ENCODE results near the gene SLCO3A1.

Gene SLCO3A1

DNA sequence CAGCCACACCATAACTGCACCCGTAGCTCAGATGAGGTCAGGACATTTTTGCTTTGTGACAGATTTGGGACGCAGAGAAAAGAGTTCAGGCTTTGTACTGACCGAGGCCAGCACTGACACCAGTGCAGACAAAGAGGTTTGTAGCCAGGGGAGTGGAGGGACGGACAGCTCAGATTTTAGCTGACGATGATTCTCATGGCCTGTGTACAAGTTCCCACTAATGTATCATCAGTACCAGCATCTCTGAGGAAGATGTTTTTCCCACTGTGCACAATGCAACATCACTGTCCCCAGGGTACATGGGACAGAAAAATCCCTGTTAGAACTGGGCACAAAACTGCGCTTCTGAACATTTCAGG, 112.7 kb downstream of the SLCO3A1 start:
- no peak for DNase-seq (ENCODE audit: low spot score)

DNA sequence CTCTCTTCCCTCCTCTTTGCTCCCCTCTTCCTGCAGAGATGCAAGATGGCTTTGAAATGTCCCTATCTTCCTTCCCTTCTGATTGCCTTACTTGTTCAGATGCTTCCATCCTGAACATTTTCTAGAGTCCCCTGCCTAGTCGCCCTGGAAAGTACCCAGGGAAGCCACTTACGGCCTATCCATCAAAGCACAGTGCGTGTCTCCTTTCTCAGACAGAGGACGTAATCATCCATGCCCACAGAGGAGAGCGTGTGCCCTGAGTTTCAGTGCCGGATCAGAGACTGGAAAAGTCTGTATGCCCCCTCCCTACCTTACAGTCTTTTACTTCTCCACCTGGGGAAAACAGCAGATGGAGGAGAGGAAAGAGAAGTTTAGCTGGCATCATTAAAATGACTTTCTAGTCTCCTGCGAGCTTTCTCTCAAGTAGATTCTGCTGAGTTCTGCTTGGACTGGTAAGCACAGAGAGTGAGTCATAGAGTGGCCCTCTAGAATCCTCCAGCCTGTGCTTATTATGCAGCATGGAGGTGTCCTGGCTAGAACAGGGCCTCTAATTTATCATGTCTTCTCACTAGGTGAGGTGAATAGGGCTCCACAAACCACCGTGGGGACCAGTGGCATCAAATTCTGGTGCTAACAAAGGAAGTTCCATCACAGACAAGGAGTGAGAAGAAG, 114.6 kb downstream of the SLCO3A1 start:
- no peak for DNase-seq (ENCODE audit: low spot score)

DNA sequence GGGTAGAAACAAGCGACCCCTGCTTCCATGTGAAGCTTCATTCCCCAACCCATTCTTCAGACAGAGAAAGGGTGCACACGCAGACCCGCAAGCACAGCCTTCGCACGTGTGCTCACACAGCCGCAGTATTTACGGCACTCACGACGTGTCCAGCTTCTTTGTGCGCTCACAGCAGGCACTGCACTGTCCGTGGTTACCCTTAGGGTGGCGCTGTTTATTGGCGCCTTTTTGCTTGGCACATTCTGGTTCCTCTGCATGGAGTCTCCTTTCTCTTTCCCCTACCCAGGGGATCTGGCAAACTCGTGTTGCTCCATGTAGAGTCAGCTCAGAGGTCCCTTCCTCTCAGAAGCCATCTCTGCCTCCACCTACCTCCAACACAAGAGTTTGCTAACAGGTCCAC, 115.1 kb downstream of the SLCO3A1 start:
- no peak for DNase-seq (ENCODE audit: low spot score)

DNA sequence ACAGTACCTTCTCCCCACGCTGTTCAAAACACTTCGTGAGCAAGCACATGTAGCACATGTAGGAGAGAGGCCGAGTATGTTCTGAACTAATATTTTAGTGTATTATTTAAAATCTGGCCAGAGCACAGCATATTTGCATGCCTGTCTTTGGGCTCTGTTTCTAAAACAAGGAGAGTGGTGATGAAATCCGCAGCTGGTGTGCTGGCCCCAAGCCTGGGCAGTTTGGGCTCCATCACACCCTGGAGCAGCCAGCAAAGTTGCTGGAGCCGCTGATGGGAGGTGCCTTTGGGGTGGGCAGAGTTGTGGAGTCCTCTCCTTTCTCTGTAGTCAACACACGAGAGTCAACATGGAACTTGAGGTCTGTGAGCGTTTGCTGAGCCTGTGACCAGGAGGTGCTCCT, 116.6 kb downstream of the SLCO3A1 start:
- no peak for DNase-seq (ENCODE audit: low spot score)

DNA sequence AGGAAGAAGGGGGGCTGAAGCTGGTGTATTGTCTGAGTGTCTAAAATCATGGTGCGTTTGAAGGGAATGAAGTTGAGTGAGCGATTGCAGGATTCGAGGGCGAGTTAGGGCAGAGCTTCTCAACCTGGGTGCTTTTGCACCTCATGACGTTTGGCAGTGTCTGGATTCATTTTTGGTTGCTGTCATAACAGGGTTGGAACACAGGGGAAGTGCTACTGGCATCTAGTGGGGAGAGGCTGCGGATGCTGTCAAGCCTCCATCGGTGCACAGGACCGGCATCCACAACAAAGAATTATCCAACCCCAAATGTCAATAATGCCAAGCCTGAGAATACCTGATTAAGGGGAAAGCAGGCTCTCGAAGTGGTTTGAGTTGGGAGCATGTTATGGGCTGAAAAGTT, 120.0 kb downstream of the SLCO3A1 start:
- no peak for DNase-seq (ENCODE audit: low spot score)

DNA sequence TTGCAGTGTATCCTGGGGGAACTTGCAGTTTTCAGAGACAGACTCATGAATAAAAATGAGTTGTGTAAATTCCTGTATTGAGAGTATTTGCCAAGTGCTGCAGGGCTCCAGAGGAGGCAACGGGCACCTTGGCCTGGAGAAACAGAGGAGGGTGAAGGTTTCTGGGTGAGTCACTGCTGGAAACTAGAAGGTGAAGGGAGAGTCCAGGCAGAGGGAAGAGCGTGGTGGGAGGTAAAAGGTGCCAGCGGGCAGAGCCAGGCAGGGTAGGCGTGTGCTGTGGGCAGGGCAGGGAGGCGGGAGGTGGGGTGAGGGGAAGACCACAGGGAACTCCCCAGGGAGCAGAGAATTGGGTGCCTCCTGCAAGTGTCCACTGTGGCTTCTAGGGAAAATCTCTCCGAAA, 120.8 kb downstream of the SLCO3A1 start:
- no peak for DNase-seq (ENCODE audit: low spot score)

DNA sequence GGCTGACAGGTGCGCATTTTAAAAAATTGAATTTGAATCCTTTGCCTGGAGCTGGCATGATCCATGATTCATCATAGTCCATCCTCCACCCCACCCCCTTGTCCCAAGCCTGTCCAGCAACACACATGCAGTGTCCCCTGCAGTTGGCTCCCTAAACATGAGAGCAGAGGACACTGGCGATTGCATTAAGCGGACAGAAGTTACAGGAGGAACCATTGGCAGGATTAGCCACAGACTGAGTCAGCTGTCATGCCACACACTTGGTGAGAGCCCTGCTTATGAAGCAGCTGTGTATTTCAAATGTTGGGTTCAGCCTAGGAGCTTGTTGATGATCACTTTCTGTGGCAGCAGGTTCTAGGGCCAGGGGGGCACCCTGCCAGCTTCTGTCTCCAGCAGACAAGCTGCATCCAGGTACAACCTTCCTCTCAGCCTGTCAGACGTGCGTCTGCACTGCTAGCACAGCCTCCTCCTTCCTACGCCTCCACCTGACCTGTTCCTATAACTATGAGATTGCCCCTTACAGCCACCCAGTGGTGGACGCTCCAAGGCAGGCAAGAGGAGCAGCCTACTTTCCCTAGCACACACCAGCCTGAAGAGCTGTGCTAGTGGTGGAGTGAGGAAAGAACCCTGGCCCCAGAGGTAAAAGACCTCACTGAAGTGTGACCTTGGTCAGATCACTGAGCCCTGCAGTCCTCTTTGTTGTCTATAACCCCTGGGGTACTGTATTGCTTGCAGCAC, 121.9 kb downstream of the SLCO3A1 start:
- DNase-seq (ENCODE audit: low spot score) = no peak

DNA sequence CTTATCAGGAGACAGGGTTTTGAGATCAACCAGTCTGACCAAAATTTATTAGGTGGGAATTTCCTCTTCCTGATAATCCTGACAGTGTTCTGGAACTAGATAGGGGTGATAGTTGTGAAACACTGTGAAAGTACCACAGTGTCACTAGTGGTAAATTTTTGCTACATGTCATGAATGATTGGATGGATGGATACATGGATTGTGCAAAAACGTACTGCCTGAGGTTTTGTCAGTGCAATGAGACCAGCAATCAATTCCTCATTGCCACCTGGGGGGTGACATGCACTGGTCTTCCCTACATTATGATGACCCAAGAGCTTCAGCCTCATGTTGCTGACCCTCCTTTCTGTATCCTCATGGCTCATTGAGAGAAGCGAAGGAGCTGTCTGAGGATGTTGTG, 123.5 kb downstream of the SLCO3A1 start:
- DNase-seq (ENCODE audit: low spot score) = no peak

DNA sequence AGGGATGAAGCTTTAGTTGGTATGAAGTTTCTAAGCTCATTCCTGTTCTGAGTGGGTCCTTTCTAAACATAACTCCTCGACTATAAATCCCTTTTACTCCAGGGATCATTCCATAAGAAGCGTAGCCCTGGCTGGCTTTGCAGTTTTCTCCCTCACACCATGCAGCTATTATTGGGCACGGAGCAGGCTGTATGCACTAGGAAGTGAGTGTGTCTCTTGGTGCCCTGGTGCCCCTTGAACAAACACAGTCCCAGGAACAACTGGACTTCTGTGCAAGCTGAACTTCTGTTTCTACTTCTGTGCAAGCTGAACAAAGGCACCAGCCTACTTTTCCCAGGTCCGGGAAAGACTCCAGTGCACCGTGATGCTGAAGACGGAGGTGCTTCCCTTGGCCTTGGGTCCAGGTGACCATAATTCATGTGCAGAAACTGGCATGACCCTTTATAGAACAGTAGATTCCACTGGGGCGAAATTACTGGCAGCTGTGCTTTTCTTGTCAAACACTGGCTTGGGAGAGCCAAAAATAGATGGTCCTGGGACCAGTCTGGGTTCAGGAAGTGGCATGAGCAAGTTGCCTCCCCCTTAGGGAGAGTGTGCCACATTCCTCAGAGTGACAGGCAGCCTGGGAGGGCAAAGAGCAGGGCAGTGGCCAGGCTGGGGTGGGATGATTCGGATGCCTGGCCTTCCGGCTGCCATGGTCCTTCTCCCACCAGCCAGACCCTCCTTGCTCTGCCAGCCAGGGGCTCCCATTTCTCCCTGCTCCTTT, 127.2 kb downstream of the SLCO3A1 start:
- no peak for DNase-seq (ENCODE audit: low spot score)

DNA sequence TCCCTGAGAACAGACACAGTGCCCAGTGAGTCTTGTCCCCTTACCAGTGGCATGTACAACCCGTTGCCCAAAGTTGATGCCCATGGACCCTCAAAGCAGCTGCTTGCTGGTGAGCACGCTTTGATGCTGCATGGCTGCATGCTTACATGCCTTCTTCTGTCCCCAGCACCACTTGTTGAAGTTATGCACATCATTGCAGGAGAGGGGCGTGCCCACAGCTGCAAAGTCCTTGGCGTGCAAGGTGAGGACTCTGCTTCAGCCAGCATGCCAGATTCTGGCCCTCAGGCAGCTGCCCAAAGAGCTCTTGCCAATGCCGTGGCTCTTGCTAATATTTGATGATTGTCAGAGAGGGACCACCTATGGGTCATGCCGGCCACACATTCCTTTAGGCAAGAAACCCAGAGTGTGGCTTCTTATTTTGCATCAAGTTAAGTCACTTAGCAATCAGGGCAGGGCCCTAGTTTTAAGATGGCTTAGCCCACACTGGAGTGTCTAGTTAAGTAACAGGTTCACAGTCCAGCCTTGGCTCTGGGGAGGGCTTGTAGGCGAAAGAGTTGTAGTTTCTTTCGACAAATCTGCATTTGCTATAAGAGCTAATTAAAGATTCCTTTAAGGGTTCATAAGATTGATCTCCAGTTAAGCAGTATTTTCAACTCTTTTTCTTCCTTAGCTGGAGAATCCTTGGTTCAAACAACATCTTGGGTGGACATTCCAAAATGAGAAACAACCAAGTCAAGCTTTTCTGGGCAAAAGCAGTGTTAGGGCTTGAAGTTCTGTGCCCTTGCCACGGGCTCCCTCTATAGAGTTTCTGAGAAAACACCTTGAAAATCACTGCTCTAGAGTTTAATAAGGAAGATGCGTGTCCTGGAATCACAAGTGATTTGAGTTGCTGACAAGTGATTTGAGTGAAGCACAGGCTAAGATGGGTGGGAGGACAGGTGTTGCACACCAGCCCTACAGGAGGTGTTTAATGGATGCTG, 128.6 kb downstream of the SLCO3A1 start:
- DNase-seq (ENCODE audit: low spot score) = no peak

DNA sequence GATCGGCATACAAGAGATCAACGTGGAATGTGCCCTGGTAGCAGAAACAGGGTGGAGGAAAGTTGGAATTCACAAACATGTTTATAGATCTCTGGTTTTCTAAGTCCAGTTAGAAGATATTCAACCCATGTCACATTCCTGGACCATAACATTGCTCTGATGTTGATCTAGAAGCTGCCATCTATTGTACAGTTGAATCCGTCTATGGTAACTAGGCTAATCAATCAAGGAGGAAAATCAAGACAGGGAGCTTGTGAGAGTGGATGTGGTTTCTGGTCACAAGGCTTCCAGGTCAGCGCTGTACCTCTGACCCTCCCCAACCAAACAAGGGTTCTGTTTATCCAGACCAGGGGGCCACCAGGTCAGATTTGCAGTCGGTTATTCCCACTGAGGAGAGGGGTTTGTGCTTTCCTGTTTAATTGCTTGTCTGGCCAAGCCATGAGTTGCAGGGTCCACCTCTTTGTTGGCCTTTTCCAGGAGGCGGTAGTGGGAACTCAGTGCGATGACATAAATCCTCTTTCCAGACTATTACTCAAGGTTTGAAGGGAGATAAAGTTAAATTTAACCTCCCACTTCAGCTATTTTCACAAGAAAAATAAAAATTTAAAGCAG, 130.3 kb downstream of the SLCO3A1 start:
- no peak for DNase-seq (ENCODE audit: low spot score)

DNA sequence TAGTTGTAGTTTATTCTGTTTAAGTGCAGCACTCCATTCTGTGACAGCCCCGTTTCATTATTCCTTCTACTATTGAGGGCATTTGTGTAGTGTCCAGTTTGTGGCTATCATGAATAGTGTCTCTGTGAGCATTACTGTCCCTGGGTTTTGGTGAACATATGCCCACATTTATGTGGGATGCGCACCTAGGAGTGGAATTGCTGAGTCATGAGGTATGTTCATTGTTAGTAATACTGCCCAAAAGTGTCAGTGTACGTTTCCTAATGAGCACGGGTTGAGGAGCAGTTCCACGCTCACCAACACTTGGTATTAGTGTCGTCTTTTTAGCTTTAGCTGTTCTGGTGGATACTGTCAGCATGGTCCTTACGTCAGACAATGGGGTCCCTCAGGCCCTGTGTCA, 131.8 kb downstream of the SLCO3A1 start:
- no peak for DNase-seq (ENCODE audit: low spot score)

DNA sequence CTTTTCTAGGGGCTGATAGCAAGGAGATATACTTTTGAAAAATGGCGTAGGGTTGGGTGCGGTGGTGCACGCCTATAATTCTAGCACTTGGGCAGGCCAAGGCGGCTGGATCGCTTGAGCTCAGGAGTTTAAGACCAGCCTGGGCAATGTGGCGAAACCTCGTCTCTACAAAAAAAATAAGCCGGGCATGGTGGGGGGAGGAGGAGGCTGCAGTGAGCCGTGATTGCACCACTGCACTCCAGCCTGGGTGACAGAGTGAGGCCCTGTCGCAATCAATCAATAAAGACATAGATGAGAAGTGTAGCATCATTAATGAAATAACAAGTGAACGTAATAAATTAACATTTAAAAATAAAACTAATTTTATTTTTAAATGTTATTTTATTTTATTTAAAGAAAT, 134.6 kb downstream of the SLCO3A1 start:
- DNase-seq (ENCODE audit: low spot score) = no peak

DNA sequence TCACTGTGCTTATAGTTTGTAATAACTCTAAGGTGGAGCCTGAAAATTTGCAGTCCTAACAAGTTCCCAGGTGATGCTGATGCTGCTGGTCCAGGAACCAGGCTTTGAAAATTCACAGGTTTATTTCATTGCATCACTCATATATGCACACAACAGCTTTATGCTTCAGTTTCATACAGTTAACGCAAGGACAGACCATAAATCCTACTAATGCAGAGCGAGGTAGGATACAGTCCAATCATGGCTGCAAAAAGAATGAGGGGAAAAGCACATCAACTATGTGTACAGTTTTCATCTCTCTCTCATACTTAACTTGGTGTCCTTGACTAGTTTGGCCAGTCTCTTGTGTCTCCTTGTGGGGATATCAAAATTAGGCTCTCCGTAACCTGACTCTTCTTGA, 135.1 kb downstream of the SLCO3A1 start:
- DNase-seq (ENCODE audit: low spot score) = no peak

DNA sequence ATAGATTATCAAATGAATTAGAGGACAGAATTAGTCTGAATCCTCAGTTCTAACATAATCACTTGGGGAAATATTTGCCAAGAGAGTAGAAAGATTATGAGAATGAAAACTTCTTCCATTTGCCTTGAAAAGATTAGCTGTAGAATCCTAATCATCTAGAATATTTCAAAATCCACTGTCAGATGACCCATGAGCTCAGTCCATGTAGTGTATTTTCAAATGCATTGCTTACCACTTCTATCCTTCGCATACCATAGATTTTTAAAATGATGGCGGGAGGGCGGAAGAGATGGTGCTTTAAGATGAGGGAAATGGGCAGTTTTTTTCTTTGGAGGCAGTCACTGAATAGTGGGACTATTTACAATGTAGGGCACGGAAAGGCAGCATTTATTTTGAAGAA, 136.3 kb downstream of the SLCO3A1 start:
- no peak for DNase-seq (ENCODE audit: low spot score)

DNA sequence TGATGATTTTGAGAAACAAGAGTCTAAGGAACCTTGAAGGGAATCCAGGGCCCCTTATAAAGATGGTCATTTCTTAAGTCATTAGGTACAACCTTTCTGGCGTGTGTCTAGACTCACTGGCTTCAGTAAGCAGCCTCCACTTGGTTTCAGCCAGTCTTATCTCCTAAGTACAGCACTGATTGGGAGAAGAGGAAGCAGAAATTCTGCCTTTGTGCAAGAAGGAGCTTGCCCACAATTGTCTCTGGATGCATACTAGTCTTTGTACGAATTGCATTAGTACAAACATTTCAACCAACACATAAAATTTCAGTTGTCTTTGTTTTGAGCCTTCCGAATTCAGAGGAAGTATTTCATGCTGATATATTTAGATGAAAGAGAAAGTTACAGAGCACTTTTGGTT, 139.4 kb downstream of the SLCO3A1 start:
- no peak for DNase-seq (ENCODE audit: low spot score)

DNA sequence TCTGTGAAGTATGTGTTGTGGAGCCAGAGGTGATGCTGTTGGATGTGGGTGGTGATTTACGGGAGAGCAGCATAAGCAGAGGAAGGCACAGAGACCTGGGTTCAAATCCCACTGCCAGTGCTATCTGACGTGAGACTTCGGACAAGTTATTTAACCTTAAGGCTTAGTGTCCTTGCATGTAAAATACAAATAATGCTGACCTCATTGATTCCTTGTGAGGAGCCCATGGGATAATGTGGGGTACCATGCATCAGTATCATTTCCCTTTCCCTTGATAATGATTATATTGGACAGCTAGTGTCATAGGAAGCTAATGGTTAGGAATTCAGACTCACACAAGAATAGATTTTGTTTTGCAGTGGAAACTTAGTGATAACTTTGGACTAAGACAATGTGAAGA, 141.6 kb downstream of the SLCO3A1 start:
- no peak for DNase-seq (ENCODE audit: low spot score)

DNA sequence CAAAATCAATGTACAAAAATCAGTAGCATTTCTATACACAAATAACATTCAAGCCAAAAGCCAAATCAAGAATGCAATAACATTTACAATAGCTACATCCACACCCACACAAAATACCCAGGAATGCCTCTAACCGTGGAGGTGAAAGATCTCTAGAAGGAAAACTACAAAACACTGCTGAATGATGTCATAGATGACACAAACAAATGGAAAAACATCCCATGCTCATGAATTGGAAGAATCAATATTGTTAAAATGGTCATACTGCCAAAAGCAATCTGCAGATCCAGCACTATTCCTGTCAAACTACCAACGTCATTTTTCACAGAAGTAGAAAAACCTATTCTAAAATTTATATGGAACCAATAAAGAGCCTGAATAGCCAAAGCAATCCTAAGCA, 143.7 kb downstream of the SLCO3A1 start:
- DNase-seq (ENCODE audit: low spot score) = no peak

DNA sequence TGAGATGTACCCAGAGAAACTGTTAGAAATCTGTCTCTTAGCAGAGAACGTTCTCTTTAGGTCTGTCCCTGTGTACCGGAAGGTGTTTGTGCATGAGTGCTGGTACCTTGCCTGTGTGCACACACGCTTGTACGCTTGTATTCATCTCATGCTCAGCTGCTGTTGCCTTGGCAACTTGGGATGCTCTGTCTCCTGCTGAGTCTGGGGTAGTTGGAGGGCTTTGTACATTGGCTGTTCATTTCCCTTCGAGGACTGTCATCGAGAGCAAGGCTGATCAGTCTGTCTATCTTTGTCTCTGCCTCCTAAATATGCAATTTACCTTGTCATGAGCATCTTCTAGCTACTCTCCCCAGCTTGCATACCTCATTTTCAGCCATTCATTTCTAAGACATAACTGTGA, 147.2 kb downstream of the SLCO3A1 start:
- DNase-seq (ENCODE audit: low spot score) = no peak

DNA sequence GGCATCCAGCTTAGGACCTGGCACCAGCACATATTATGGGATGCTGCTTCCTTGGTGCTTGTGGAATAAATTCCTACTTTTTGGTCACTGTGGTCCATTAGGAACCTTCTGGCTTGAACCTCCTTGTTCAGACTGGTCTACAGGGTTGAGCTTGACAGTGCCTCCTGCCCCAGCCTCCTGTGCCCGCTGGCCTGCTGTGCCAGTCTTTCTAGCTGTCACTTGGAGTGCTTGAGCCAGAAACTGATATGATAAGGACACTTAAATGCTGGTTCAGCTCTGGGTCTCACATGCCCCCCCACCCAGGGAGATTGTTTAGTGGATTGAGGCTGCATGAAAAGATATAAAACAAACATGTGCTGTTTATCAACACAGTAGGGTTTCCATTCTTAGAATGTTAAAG, 147.8 kb downstream of the SLCO3A1 start:
- no peak for DNase-seq (ENCODE audit: low spot score)

DNA sequence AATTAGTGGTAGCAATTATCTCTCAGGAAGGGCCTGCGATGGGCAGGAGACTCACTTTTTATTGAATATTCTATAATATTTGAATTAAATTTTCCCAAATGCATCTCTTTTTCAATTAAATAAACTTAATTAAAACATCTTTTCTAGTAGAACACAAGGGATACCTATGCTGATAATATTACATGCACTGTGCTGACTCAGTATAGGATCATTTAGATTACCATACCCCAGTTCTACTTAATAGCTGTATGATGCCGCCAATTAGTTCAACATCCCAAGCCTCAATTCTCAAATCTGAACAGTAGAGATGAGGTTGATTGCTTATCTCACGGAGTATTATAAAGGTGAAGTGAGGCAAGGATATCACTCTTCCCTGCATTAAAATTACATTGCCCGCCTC, 149.2 kb downstream of the SLCO3A1 start:
- no peak for DNase-seq (ENCODE audit: low spot score)

Data from RKO (cell line).